GM23338 (cell line): ENCODE data around the gene CTF1. TPM values are rescaled to one million over a fixed set of nuclear protein-coding genes. Genes with fewer than 3 reads are reported as not detected.

Experiments
- ATAC-seq: fragments of 200-7000 bp; cut with Tn5 transposase; 3 replicates; pipeline ENCODE4 v1.9.1; 2020
- DNase-seq: peaks from one replicate; pipeline ENCODE4 v3.0.0-alpha.2; 2015; ENCODE audit warnings: low spot score
- H2AFZ ChIP-seq: fragments of 200-600 bp; sonication (generic); 2 replicates; pipeline ENCODE4 v1.8.0; 2016; ENCODE audit warnings: antibody characterized with exemption, mild to moderate bottlenecking, moderate library complexity
- H3F3A ChIP-seq: fragments of 200-600 bp; sonication (generic); replicated peaks from 2 replicates; pipeline ENCODE4 v1.8.0; 2017; ENCODE audit warnings: antibody characterized with exemption, mixed run types, low read depth
- H3K27ac ChIP-seq: fragments of 200-600 bp; sonication (generic); 2 replicates; pipeline ENCODE4 v1.6.1; 2016; ENCODE audit warnings: low read depth
- H3K27me3 ChIP-seq: fragments of 200-600 bp; sonication (generic); 2 replicates; pipeline ENCODE4 v1.8.0; 2016; ENCODE audit warnings: mild to moderate bottlenecking, mixed run types, moderate library complexity; ENCODE audit not compliant: insufficient read depth
- H3K36me3 ChIP-seq: fragments of 200-600 bp; sonication (generic); 2 replicates; pipeline ENCODE4 v1.8.0; 2016; ENCODE audit warnings: mild to moderate bottlenecking; ENCODE audit not compliant: insufficient read depth
- H3K4me1 ChIP-seq: fragments of 200-600 bp; sonication (generic); 2 replicates; pipeline ENCODE4 v1.8.0; 2016; ENCODE audit warnings: mild to moderate bottlenecking, moderate library complexity; ENCODE audit not compliant: insufficient read depth
- H3K4me2 ChIP-seq: fragments of 200-600 bp; sonication (generic); 2 replicates; pipeline ENCODE4 v1.7.1; 2017; ENCODE audit warnings: mixed run types
- H3K4me3 ChIP-seq: fragments of 200-600 bp; sonication (generic); 2 replicates; pipeline ENCODE4 v1.6.1; 2016; ENCODE audit warnings: mixed run types
- H3K79me2 ChIP-seq: fragments of 200-600 bp; sonication (generic); replicated peaks from 2 replicates; pipeline ENCODE4 v1.8.0; 2017; ENCODE audit warnings: mild to moderate bottlenecking; ENCODE audit not compliant: insufficient read depth
- H3K9me2 ChIP-seq: fragments of 200-600 bp; sonication (generic); 2 replicates; pipeline ENCODE4 v1.8.0; 2017; ENCODE audit not compliant: insufficient read depth
- H4K20me1 ChIP-seq: fragments of 200-600 bp; sonication (generic); replicated peaks from 2 replicates; pipeline ENCODE4 v1.8.0; 2017; ENCODE audit warnings: mild to moderate bottlenecking; ENCODE audit not compliant: insufficient read depth
- H3K27ac Mint-ChIP-seq: 2 replicates; pipeline ENCODE4 v1.8.0; 2020; ENCODE audit warnings: inconsistent platforms, mild to moderate bottlenecking, moderate library complexity, mixed read lengths
- H3K27me3 Mint-ChIP-seq: 3 replicates; pipeline ENCODE4 v1.8.0; 2022; ENCODE audit warnings: low read depth, mild to moderate bottlenecking, moderate library complexity, mixed read lengths, inconsistent platforms; ENCODE audit not compliant: insufficient read depth, poor library complexity
- H3K36me3 Mint-ChIP-seq: 3 replicates; pipeline ENCODE4 v1.8.0; 2021; ENCODE audit warnings: low read depth, mild to moderate bottlenecking, inconsistent platforms, moderate library complexity, mixed read lengths
- H3K4me1 Mint-ChIP-seq: 3 replicates; pipeline ENCODE4 v1.8.0; 2020; ENCODE audit warnings: mild to moderate bottlenecking, inconsistent platforms, mixed read lengths
- H3K4me3 Mint-ChIP-seq: 3 replicates; pipeline ENCODE4 v1.8.0; 2021; ENCODE audit warnings: moderate library complexity, mild to moderate bottlenecking, inconsistent platforms, mixed read lengths
- H3K9me3 Mint-ChIP-seq: 3 replicates; pipeline ENCODE4 v1.8.0; 2020; ENCODE audit warnings: moderate library complexity, mild to moderate bottlenecking, inconsistent platforms, mixed read lengths
- JUNB ChIP-seq: IDR thresholded peaks from one replicate; pipeline ENCODE4 v1.6.1; 2016; ENCODE audit warnings: antibody characterized with exemption; ENCODE audit not compliant: unreplicated experiment
- REST ChIP-seq: IDR thresholded peaks from one replicate; pipeline ENCODE4 v1.6.1; 2018; ENCODE audit warnings: antibody characterized with exemption; ENCODE audit not compliant: unreplicated experiment
- STAT1 ChIP-seq: IDR thresholded peaks from one replicate; pipeline ENCODE4 v1.6.1; 2016; ENCODE audit warnings: antibody characterized with exemption; ENCODE audit not compliant: unreplicated experiment
- ZNF331 ChIP-seq: fragments of 250-450 bp; sonication (Bioruptor Pico); IDR thresholded peaks from 2 replicates; pipeline ENCODE4 v1.5.0; 2020; ENCODE audit warnings: low read depth, mild to moderate bottlenecking, moderate library complexity
- ZNF462 ChIP-seq: fragments of 250-450 bp; sonication (Bioruptor Pico); IDR thresholded peaks from 2 replicates; pipeline ENCODE4 v1.5.0; 2020; ENCODE audit warnings: mild to moderate bottlenecking, moderate library complexity
- polyA plus RNA-seq: library from polyadenylated mRNA; unstranded; fragments of >200 nt; fragmentation: Nextera tagmentation; extraction: Ambion mirVana; gene quantifications from 2 replicates; pipeline ENCODE4 v1.2.1, GENCODE V29; 2016
- total RNA-seq: library from RNA; depleted of rRNA; stranded (reverse); fragments of >200 nt; shearing (Covaris generic); gene quantifications from 2 replicates; pipeline ENCODE4 v1.2.3, GENCODE V29; 2014

Gene CTF1
- total and polyA plus RNA-seq, 2 experiments from 2014 or later, result 0.24 to 0.52 TPM

DNA sequence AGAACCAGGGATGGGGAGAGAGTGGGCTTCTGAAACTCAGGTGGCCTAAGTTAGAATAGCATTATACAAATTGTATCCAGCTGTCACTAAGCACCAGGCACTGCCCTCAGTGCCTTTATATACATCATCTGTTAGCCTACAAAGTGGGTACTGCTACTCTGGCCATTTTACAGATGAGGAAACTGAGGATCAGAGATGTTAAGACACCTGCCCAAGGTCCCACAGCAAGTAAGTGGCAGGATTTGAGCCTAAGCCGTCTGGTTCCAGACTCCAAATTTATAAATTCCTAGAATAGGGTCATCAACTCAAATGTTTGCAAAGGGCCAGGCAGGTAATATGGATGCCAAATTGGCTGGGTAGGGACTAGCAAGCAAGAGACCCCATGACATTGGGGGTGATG is 54.8 kb downstream of the CTF1 start (continued):
- no peak for TF ChIP-seq ZNF462 (CRISPR knock-in tag)
- TF ChIP-seq REST, result no peak
- no peak for TF ChIP-seq ZNF331 (CRISPR knock-in tag)
- TF ChIP-seq STAT1, result no peak
- TF ChIP-seq JUNB, result no peak

DNA sequence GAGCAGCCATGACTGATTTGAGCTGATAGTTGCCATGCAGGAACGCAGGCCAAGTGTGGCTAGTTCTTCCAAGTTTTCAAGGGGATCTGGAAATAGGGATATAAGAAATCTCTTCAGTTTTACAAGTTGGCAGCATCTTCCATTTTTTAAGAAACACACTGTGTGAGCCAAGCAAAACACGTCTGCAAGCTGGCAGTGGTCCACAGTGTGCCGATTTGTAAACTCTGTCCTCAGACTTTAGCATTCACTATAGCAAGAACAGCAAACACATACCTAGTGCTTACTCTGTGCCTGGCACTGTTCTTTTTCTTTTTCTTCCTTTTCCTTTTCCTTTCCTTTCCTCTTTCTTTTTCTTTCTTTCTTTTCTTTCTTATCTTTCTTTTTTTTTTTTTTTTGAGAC is 55.3 kb downstream of the CTF1 start:
- H3F3A ChIP-seq, result peaks cover 16% of the 10 kb centered on the region
- no peaks in the 10 kb centered on the region for H3K27me3 ChIP-seq
- no peak overlapping the region for H2AFZ ChIP-seq
- H3K36me3 Mint-ChIP-seq, result no peaks in the 10 kb centered on the region; the same call in 2 of the 3 replicates
- ATAC-seq (no peak), DNase-seq (no peak)
- H3K27me3 Mint-ChIP-seq, result peaks cover 18% of the 10 kb centered on the region
- H3K9me3 Mint-ChIP-seq, result no peaks in the 10 kb centered on the region
- H3K4me3 Mint-ChIP-seq, result no peak overlapping the region; the same call in 2 of the 3 replicates
- H3K4me2 ChIP-seq, result no peak overlapping the region
- H3K27ac Mint-ChIP-seq, result no peak overlapping the region
- H3K27ac ChIP-seq, result no peak overlapping the region
- H4K20me1 ChIP-seq, result 0 out of 2 replicates have a peak, but pooled peaks cover 3% of the 10 kb centered on the region
- no peaks in the 10 kb centered on the region for H3K79me2 ChIP-seq
- H3K36me3 ChIP-seq, result no peaks in the 10 kb centered on the region; the same call in 1 of the 2 replicates
- TF ChIP-seq ZNF462 (CRISPR knock-in tag), result no peak
- TF ChIP-seq JUNB, result no peak
- H3K9me2 ChIP-seq, result no peaks in the 10 kb centered on the region
- H3K4me3 ChIP-seq, result no peak overlapping the region
- H3K4me1 ChIP-seq, result peaks cover 7% of the 10 kb centered on the region; the same call in 1 of the 2 replicates
- H3K4me1 Mint-ChIP-seq, result peaks cover 25% of the 10 kb centered on the region
